ENCODE measurements around the gene TCHP. TPM values are rescaled to one million over a fixed set of nuclear protein-coding genes. Genes with fewer than 3 reads are reported as not detected.
"Not testable (repeated sequence)": the region's sequence is repeated elsewhere in the genome, so short reads cannot be mapped to it uniquely, and the experiment has no call there.

Gene TCHP
- polyA plus RNA-seq, 1 experiment, result 9.1 TPM

DNA sequence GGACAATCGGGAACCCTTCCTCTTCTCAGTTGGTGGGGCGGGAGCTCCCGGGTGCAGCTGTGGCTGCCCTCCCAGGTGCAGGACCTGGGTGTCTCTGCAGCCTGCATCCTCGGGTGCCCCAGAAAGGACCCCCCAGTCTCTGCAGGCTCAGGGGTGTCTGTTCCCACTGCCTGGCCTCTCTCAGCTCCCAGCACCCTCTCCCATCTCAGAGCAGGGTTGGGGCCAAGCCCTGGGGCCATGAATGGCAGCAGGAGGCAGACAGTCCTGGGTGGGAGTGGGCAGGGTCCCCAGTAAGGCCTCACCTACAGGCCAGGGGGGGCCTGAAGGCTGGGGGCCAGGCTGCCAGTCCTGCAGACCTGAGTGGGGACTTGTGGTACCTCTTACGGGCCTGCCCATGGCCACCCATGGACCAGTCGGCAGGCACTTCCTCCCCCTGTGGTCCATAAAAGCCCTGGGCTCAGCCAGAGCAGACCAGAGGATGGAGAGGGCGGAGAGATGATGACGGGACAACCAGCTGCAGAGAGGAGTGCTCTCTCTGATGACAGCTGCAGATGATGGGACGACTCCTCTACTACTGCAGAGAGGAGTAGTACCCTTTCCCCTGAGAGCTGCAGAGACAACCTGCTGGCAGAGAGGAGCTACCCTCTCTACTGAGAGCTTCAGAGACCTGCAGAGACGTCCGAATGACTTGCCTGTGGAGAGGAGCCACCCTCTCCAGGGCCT lies 26.6 kb downstream of the TCHP start:
- no peak overlapping the region for H3K4me3 ChIP-seq (ENCODE audit: low read depth, low read length)
- CTCF ChIA-PET, result interaction anchor here (0.5 to 4.0 kb wide), 5 partner anchors 9 to 242 kb away, joined by 3 to 20 read pairs (median 3); no protein-coding TSS in a partner anchor

DNA sequence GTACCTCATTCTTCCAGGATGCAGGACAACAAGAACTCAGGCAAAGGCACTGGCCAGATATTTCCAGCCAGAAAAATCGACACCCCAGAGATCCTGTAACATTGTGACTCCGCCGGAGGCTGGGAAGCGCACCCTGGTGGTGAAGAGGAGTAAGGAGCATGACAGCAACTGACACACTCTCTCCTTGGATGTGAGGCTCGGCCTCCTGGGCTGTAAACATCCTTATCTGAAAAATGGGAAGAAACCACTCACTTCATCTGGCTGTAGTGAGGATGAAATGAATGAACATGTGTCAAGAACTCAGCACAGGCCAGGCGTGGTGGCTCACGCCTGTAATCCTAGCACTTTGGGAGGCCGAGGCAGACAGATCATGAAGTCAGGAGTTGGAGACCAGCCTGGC lies 27.5 kb downstream of the TCHP start:
- Histone ChIP-seq H3K9me3 (ENCODE audit: control insufficient read depth, insufficient read depth, low read length) (no peaks in the 10 kb centered on the region; the same call in 1 of the 2 replicates), H3K4me3 (ENCODE audit: low read depth, low read length) (no peak overlapping the region), H3K27ac (ENCODE audit: low read depth, low read length) (no peak overlapping the region), H3K27me3 (ENCODE audit: control insufficient read depth, insufficient read depth, low read length) (no peaks in the 10 kb centered on the region)
- peak; percentile 69 for TF ChIP-seq CTCF (IDR thresholded peaks at IDR 0.05; ENCODE audit: low read depth, low read length)
- POLR2A ChIA-PET, result no interaction called here
- no peak for DNase-seq (ENCODE audit: low read depth, low spot score)
- CTCF ChIA-PET, result interaction anchor here (0.7 to 4.0 kb wide), 7 partner anchors 10 to 122 kb away, joined by 3 to 20 read pairs (median 3); no protein-coding TSS in a partner anchor

More for the DNA sequence above, 26.6 kb downstream of the TCHP start:
- no peak for DNase-seq (ENCODE audit: low read depth, low spot score)
- POLR2A ChIA-PET, result no interaction called here
- Histone ChIP-seq H3K27ac (ENCODE audit: low read depth, low read length) (no peak overlapping the region), H3K27me3 (ENCODE audit: control insufficient read depth, insufficient read depth, low read length) (no peaks in the 10 kb centered on the region), H3K9me3 (ENCODE audit: control insufficient read depth, insufficient read depth, low read length) (no peaks in the 10 kb centered on the region; the same call in 1 of the 2 replicates)
- TF ChIP-seq CTCF (IDR thresholded peaks at IDR 0.05; ENCODE audit: low read depth, low read length), result no peak

DNA sequence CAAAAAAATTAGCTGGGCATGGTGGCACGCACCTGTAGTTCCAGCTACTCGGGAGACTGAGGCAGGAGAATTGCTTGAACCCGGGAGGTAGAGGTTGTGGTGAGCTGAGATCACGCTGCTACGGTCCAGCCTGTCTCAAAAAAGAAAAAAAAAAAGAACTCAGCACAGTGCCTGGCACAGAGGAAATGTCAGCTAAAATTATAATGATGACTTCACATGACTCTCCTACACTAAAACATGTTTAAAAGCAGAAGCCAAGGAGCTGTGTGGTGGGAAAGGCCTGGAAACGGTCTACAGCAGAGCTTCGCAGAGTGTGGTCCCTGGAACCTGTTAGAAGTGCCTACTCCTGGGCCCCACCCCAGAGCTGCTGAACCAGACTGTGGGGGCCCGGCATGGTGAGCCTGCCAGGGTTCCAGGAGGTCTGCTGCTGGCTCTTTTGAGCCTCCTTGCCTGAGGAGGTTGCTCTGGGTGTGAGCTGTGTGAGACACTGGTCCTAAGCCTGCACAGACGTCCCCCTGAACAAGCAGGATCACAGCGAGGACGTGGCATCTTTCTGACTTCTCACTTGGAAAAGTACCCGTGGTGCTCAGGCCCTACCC lies 28.1 kb downstream of the TCHP start:
- CTCF ChIA-PET, result interaction anchor here (0.5 to 4.0 kb wide), 8 partner anchors 10 to 210 kb away, joined by 3 to 20 read pairs (median 3); no protein-coding TSS in a partner anchor
- POLR2A ChIA-PET, result interaction anchor here (0.7 to 1.1 kb wide), 2 partner anchors 12 to 38 kb away, joined by 3 to 5 read pairs; no protein-coding TSS in a partner anchor
- TF ChIP-seq CTCF (IDR thresholded peaks at IDR 0.05; ENCODE audit: low read depth, low read length), result no peak
- no peak overlapping the region for H3K4me3 ChIP-seq (ENCODE audit: low read depth, low read length)
- H3K27ac ChIP-seq (ENCODE audit: low read depth, low read length), result no peak overlapping the region
- no peaks in the 10 kb centered on the region for H3K27me3 ChIP-seq (ENCODE audit: control insufficient read depth, insufficient read depth, low read length)
- no peak for DNase-seq (ENCODE audit: low read depth, low spot score)
- H3K9me3 ChIP-seq (ENCODE audit: control insufficient read depth, insufficient read depth, low read length), result no peaks in the 10 kb centered on the region; the same call in 1 of the 2 replicates

- CTCF ChIA-PET, result interaction anchor here (4.0 kb wide), 1 partner anchor 76 kb away, joined by 20 read pairs; no protein-coding TSS in a partner anchor
- not testable (repeated sequence) for DNase-seq (ENCODE audit: low read depth, low spot score); H3K4me3 ChIP-seq (ENCODE audit: low read depth, low read length); H3K9me3 ChIP-seq (ENCODE audit: control insufficient read depth, insufficient read depth, low read length); H3K27ac ChIP-seq (ENCODE audit: low read depth, low read length); H3K27me3 ChIP-seq (ENCODE audit: control insufficient read depth, insufficient read depth, low read length)
- POLR2A ChIA-PET, result interaction anchor here (1.1 to 1.4 kb wide), 3 partner anchors 11 to 70 kb away, joined by 3 read pairs; partner anchors contain the start of gene ANKRD13A
Observed at GRCh38 chr12:109929326-109929725, 29.3 kb downstream of the TCHP start.

DNA sequence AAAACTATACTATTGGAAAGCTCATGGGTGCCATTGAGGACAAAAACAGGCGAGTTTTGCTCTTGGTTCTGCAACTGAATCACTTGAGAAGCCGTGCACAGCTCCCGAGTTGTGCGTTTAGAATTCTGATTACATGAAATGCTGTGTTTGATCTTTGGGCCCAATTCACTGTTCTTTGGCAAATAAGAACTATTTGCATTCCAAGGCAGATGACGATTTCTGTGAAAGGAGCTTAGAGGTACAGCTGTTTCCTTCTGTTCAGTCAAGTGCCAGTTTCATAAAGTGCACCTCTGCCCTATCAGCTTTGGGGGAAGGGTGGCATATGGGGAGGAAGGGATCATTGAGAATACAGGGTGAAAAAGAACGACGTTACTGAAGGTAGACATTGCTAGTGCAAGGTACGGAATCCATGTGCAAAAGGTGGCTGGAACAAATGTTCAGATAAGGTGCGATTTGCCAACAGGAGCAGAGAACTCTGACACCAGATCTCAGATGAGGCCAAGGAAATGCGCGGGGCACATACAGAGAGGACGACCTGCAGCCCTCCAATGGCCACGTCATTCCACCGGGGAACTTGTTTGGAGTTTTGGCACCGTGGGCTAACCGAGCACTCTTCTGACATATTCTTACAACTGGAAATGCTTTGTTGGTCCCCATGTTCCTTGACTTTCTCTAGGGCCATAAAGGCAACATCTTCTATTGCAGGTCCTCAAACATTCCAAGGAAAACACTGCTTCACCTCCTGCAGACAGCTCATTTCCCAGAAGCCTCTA lies 30.1 kb downstream of the TCHP start:
- Histone ChIP-seq H3K9me3 (ENCODE audit: control insufficient read depth, insufficient read depth, low read length) (no peaks in the 10 kb centered on the region; the same call in 1 of the 2 replicates), H3K27me3 (ENCODE audit: control insufficient read depth, insufficient read depth, low read length) (no peaks in the 10 kb centered on the region), H3K27ac (ENCODE audit: low read depth, low read length) (no peak overlapping the region), H3K4me3 (ENCODE audit: low read depth, low read length) (no peak overlapping the region)
- ChIA-PET POLR2A (interaction anchor here (1.1 to 1.4 kb wide), 3 partner anchors 10 to 69 kb away, joined by 3 read pairs; partner anchors contain the start of gene ANKRD13A), CTCF (interaction anchor here (1.0 to 4.0 kb wide), 2 partner anchors 77 to 110 kb away, joined by 3 to 20 read pairs; no protein-coding TSS in a partner anchor)
- no peak for DNase-seq (ENCODE audit: low read depth, low spot score)
- TF ChIP-seq CTCF (IDR thresholded peaks at IDR 0.05; ENCODE audit: low read depth, low read length), result no peak
